PFSK-1 (cell line): ENCODE measurements around the gene SP140.

Experiments used
- POLR2AphosphoS5 ChIP-seq: IDR thresholded peaks from 2 replicates; pipeline ENCODE4 v1.6.1; 2012; ENCODE audit warnings: low read depth, mild to moderate bottlenecking, control low read depth, low read length, moderate library complexity
- SIN3A ChIP-seq: IDR thresholded peaks from 2 replicates; pipeline ENCODE4 v1.6.1; 2012; ENCODE audit warnings: mild to moderate bottlenecking, low read length, moderate library complexity, borderline replicate concordance; ENCODE audit not compliant: insufficient read depth
- TAF1 ChIP-seq: IDR thresholded peaks from 2 replicates; pipeline ENCODE4 v1.6.1; 2012; ENCODE audit warnings: low read length, control low read depth, borderline replicate concordance; ENCODE audit not compliant: insufficient read depth
- TF ChIP-seq, protein P1 (sequence below), 2 experiments: IDR thresholded peaks; 2 replicates each; pipeline versions ENCODE4 v1.6.1 to v1.8.0; 2011 to 2012; ENCODE audit warnings: low read depth in 2 of 2, low read length in 2 of 2, control low read depth in 1 of 2, inconsistent platforms in 1 of 2, mild to moderate bottlenecking in 1 of 2, moderate library complexity in 1 of 2; ENCODE audit not compliant: insufficient read depth in 1 of 2

GRCh38 chr2:230230496-230231200 lies 5.1 kb downstream of the SP140 start:
- no peak for TF ChIP-seq TAF1
- TF ChIP-seq, protein P1, sequence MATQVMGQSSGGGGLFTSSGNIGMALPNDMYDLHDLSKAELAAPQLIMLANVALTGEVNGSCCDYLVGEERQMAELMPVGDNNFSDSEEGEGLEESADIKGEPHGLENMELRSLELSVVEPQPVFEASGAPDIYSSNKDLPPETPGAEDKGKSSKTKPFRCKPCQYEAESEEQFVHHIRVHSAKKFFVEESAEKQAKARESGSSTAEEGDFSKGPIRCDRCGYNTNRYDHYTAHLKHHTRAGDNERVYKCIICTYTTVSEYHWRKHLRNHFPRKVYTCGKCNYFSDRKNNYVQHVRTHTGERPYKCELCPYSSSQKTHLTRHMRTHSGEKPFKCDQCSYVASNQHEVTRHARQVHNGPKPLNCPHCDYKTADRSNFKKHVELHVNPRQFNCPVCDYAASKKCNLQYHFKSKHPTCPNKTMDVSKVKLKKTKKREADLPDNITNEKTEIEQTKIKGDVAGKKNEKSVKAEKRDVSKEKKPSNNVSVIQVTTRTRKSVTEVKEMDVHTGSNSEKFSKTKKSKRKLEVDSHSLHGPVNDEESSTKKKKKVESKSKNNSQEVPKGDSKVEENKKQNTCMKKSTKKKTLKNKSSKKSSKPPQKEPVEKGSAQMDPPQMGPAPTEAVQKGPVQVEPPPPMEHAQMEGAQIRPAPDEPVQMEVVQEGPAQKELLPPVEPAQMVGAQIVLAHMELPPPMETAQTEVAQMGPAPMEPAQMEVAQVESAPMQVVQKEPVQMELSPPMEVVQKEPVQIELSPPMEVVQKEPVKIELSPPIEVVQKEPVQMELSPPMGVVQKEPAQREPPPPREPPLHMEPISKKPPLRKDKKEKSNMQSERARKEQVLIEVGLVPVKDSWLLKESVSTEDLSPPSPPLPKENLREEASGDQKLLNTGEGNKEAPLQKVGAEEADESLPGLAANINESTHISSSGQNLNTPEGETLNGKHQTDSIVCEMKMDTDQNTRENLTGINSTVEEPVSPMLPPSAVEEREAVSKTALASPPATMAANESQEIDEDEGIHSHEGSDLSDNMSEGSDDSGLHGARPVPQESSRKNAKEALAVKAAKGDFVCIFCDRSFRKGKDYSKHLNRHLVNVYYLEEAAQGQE (IDR thresholded peaks at IDR 0.05; ENCODE audit: insufficient read depth in 1 of 2, low read depth in 2 of 2, low read length in 2 of 2) = no peak
- no peak for TF ChIP-seq POLR2AphosphoS5
- no peak for TF ChIP-seq SIN3A
